ENCODE data around the gene PACS1.

- no peak for TF ChIP-seq POLR2A (IDR thresholded peaks at IDR 0.05; ENCODE audit: low read depth, low read length)
- TF ChIP-seq POLR2AphosphoS5 (IDR thresholded peaks at IDR 0.05; ENCODE audit: low read depth, low read length), result no peak
- no peak for TF ChIP-seq TAF1 (IDR thresholded peaks at IDR 0.05; ENCODE audit: low read depth, low read length)
Observed at GRCh38 chr11:66220566-66220935, 150.5 kb downstream of the PACS1 start.

Data from GM12891 (cell line).